ENCODE results near the gene CGB2. TPM values are rescaled to one million over a fixed set of nuclear protein-coding genes. Genes with fewer than 3 reads are reported as not detected.
"Not testable (repeated sequence)": the region's sequence is repeated elsewhere in the genome, so short reads cannot be mapped to it uniquely, and the experiment has no call there.

Gene CGB2
- total and polyA plus RNA-seq, 4 experiments from 2014 or later: not detected

DNA sequence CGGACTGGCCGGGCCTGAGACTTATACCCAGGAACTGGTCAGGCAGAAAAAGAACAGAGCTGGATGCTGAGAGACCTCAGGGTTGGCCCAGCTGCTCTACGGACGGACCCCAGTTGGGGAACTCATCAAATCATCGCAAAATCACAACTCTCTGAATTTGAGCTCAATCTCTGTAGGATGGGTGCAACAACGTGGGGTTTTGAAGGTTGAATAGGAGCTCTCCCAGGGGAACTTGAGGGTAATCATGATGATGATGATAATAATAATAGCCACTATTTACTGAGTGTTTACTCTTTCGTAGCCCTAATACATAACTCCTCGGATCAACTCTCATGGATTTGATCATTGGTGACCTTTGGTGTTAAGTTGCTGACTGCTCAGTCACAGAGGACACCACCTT lies 1.4 kb upstream of the CGB2 start:
- H3K4me3 Mint-ChIP-seq; H3K9me3 ChIP-seq (ENCODE audit: control insufficient read depth in 1 of 2, low read length in 2 of 2); H3K27ac Mint-ChIP-seq; intact Hi-C loops (cut with micrococcal nuclease); H3K4me1 Mint-ChIP-seq; CTCF ChIA-PET (ENCODE audit: partially characterized antibody); H3K27me3 ChIP-seq (ENCODE audit: insufficient read depth, low read length); H3K27me3 Mint-ChIP-seq; H3K9me3 Mint-ChIP-seq; H3K36me3 Mint-ChIP-seq; POLR2A ChIA-PET (ENCODE audit: partially characterized antibody); H3K4me1 ChIP-seq (ENCODE audit: insufficient read depth, low read length); H3K4me3 ChIP-seq (ENCODE audit: low read length in 2 of 2); DNase-seq; H3K36me3 ChIP-seq (ENCODE audit: insufficient read depth, low read length); H3K27ac ChIP-seq (ENCODE audit: low read depth, low read length): not testable (repeated sequence)

GRCh38 chr19:49036815-49037214 lies 5.1 kb downstream of the CGB2 start, which contains the start of gene CGB1:
Gene CGB1, minus strand, starts transcription at chr19:49036895. Its CDS starts 184 bp downstream, at chr19:49036711.
- H3K9me3 Mint-ChIP-seq: not testable (repeated sequence)

GRCh38 chr19:49038111-49038510 lies 6.4 kb downstream of the CGB2 start:
- H3K4me1 ChIP-seq (ENCODE audit: insufficient read depth, low read length); H3K27ac Mint-ChIP-seq; H3K27me3 Mint-ChIP-seq; H3K9me3 Mint-ChIP-seq; H3K27ac ChIP-seq (ENCODE audit: low read depth, low read length); POLR2A ChIA-PET (ENCODE audit: partially characterized antibody); DNase-seq; H3K36me3 Mint-ChIP-seq; H3K36me3 ChIP-seq (ENCODE audit: insufficient read depth, low read length); H3K4me3 Mint-ChIP-seq; CTCF ChIA-PET (ENCODE audit: partially characterized antibody); H3K4me1 Mint-ChIP-seq; H3K4me3 ChIP-seq (ENCODE audit: low read length in 2 of 2); H3K9me3 ChIP-seq (ENCODE audit: control insufficient read depth in 1 of 2, low read length in 2 of 2); intact Hi-C loops (cut with micrococcal nuclease); H3K27me3 ChIP-seq (ENCODE audit: insufficient read depth, low read length): not testable (repeated sequence)

More at GRCh38 chr19:49036815-49037214, 5.1 kb downstream of the CGB2 start, which contains the start of gene CGB1:
- intact Hi-C loops (cut with micrococcal nuclease); H3K4me3 ChIP-seq (ENCODE audit: low read length in 2 of 2); POLR2A ChIA-PET (ENCODE audit: partially characterized antibody); H3K9me3 ChIP-seq (ENCODE audit: control insufficient read depth in 1 of 2, low read length in 2 of 2); H3K27ac Mint-ChIP-seq; H3K27me3 Mint-ChIP-seq; H3K36me3 Mint-ChIP-seq; H3K27ac ChIP-seq (ENCODE audit: low read depth, low read length); H3K36me3 ChIP-seq (ENCODE audit: insufficient read depth, low read length); H3K27me3 ChIP-seq (ENCODE audit: insufficient read depth, low read length); H3K4me3 Mint-ChIP-seq; H3K4me1 Mint-ChIP-seq; CTCF ChIA-PET (ENCODE audit: partially characterized antibody); H3K4me1 ChIP-seq (ENCODE audit: insufficient read depth, low read length): not testable (repeated sequence)
- DNase-seq: peak in 2 of 5 donors; percentile 24 to 42

- H3K4me1 Mint-ChIP-seq; H3K27ac Mint-ChIP-seq; H3K4me3 ChIP-seq (ENCODE audit: low read length in 2 of 2); DNase-seq; H3K4me3 Mint-ChIP-seq; H3K9me3 ChIP-seq (ENCODE audit: control insufficient read depth in 1 of 2, low read length in 2 of 2); H3K27me3 Mint-ChIP-seq; H3K9me3 Mint-ChIP-seq; H3K4me1 ChIP-seq (ENCODE audit: insufficient read depth, low read length); POLR2A ChIA-PET (ENCODE audit: partially characterized antibody); intact Hi-C loops (cut with micrococcal nuclease); H3K27ac ChIP-seq (ENCODE audit: low read depth, low read length); H3K27me3 ChIP-seq (ENCODE audit: insufficient read depth, low read length); CTCF ChIA-PET (ENCODE audit: partially characterized antibody); H3K36me3 ChIP-seq (ENCODE audit: insufficient read depth, low read length); H3K36me3 Mint-ChIP-seq: not testable (repeated sequence)
Observed at GRCh38 chr19:49038557-49039276, 7.0 kb downstream of the CGB2 start.

DNA sequence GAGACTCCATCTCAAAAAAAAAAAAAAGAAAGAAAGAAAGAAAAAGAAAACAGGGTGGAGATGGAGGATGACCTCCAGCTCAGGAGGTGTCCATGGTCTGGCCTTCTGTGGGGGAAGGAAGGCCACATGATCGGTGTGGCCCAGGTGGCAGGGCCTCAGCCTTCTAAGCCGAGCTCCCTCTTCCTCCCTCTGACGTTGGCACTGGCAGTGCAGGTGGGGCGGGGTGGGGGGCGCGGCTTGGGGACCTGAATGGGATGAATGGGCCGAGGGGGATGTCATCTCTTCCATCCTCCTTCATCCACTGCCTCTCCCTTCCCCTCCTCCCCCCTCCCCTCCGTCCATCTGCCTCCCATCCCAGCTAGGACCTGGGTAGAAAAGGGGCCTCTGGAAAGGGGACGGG lies 8.0 kb downstream of the CGB2 start:
- H3K27me3 Mint-ChIP-seq; H3K4me1 Mint-ChIP-seq; H3K4me3 Mint-ChIP-seq; intact Hi-C loops (cut with micrococcal nuclease); CTCF ChIA-PET (ENCODE audit: partially characterized antibody); H3K9me3 Mint-ChIP-seq; H3K27ac Mint-ChIP-seq; H3K4me3 ChIP-seq (ENCODE audit: low read length in 2 of 2); H3K9me3 ChIP-seq (ENCODE audit: control insufficient read depth in 1 of 2, low read length in 2 of 2); H3K27me3 ChIP-seq (ENCODE audit: insufficient read depth, low read length); H3K4me1 ChIP-seq (ENCODE audit: insufficient read depth, low read length); POLR2A ChIA-PET (ENCODE audit: partially characterized antibody); H3K36me3 Mint-ChIP-seq; DNase-seq; H3K36me3 ChIP-seq (ENCODE audit: insufficient read depth, low read length); H3K27ac ChIP-seq (ENCODE audit: low read depth, low read length): not testable (repeated sequence)

GRCh38 chr19:49042177-49042576 lies 10.5 kb downstream of the CGB2 start:
- Histone ChIP-seq H3K27me3 (ENCODE audit: insufficient read depth, low read length) (no peaks in the 10 kb centered on the region), H3K27ac (ENCODE audit: low read depth, low read length) (no peak overlapping the region), H3K36me3 (ENCODE audit: insufficient read depth, low read length) (no peaks in the 10 kb centered on the region), H3K4me3 (ENCODE audit: low read length in 2 of 2) (no peak overlapping the region), H3K9me3 (ENCODE audit: control insufficient read depth in 1 of 2, low read length in 2 of 2) (no peaks in the 10 kb centered on the region), H3K4me1 (ENCODE audit: insufficient read depth, low read length) (no peaks in the 10 kb centered on the region)
- POLR2A ChIA-PET (ENCODE audit: partially characterized antibody): no interaction called here
- no peak for DNase-seq
- Mint-ChIP-seq H3K27me3 (no peaks in the 10 kb centered on the region), H3K27ac (peak overlapping the region in 1 of 7 donors; percentile 52), H3K9me3 (no peaks in the 10 kb centered on the region), H3K4me3 (no peak overlapping the region), H3K36me3 (no peaks in the 10 kb centered on the region), H3K4me1 (no peaks in the 10 kb centered on the region)
- CTCF ChIA-PET (ENCODE audit: partially characterized antibody): interaction anchor here (1.0 kb wide), 1 partner anchor 200 kb away, joined by 3 read pairs; no protein-coding TSS in a partner anchor
- intact Hi-C loops (cut with micrococcal nuclease): no loop called here

- intact Hi-C loops (cut with micrococcal nuclease): not testable (repeated sequence)
Observed at GRCh38 chr19:49042666-49043065, 11.0 kb downstream of the CGB2 start.

GRCh38 chr19:49043548-49043947 lies 11.9 kb downstream of the CGB2 start, which contains the start of gene CGB5:
Gene CGB5, plus strand, starts transcription at chr19:49043848. Its CDS starts 362 bp downstream, at chr19:49044210.
- H3K9me3 ChIP-seq (ENCODE audit: control insufficient read depth in 1 of 2, low read length in 2 of 2); H3K4me3 ChIP-seq (ENCODE audit: low read length in 2 of 2); H3K9me3 Mint-ChIP-seq; DNase-seq; CTCF ChIA-PET (ENCODE audit: partially characterized antibody); intact Hi-C loops (cut with micrococcal nuclease); H3K4me1 Mint-ChIP-seq; H3K27ac ChIP-seq (ENCODE audit: low read depth, low read length); H3K27me3 Mint-ChIP-seq; H3K4me3 Mint-ChIP-seq; H3K4me1 ChIP-seq (ENCODE audit: insufficient read depth, low read length); H3K36me3 Mint-ChIP-seq; H3K27ac Mint-ChIP-seq; H3K36me3 ChIP-seq (ENCODE audit: insufficient read depth, low read length); POLR2A ChIA-PET (ENCODE audit: partially characterized antibody); H3K27me3 ChIP-seq (ENCODE audit: insufficient read depth, low read length): not testable (repeated sequence)

More at GRCh38 chr19:49042666-49043065, 11.0 kb downstream of the CGB2 start:
- CTCF ChIA-PET (ENCODE audit: partially characterized antibody); H3K36me3 ChIP-seq (ENCODE audit: insufficient read depth, low read length); H3K27ac ChIP-seq (ENCODE audit: low read depth, low read length); H3K4me1 Mint-ChIP-seq; H3K9me3 ChIP-seq (ENCODE audit: control insufficient read depth in 1 of 2, low read length in 2 of 2); H3K9me3 Mint-ChIP-seq; H3K27ac Mint-ChIP-seq; POLR2A ChIA-PET (ENCODE audit: partially characterized antibody); H3K27me3 Mint-ChIP-seq; H3K4me1 ChIP-seq (ENCODE audit: insufficient read depth, low read length); H3K36me3 Mint-ChIP-seq; DNase-seq; H3K4me3 ChIP-seq (ENCODE audit: low read length in 2 of 2); H3K4me3 Mint-ChIP-seq; H3K27me3 ChIP-seq (ENCODE audit: insufficient read depth, low read length): not testable (repeated sequence)

Data from CD4-positive, alpha-beta memory T cell (primary cell).